ENCODE data around the gene HSPA12A.

GRCh38 chr10:116676633-116677032 lies 65.7 kb downstream of the HSPA12A start:
- TF ChIP-seq POLR2A (IDR thresholded peaks at IDR 0.05; ENCODE audit: low read depth, low read length) (no peak), TAF1 (IDR thresholded peaks at IDR 0.05; ENCODE audit: low read depth, low read length) (no peak), POLR2AphosphoS5 (IDR thresholded peaks at IDR 0.05; ENCODE audit: low read depth, low read length) (no peak), SPI1 (IDR thresholded peaks at IDR 0.05; ENCODE audit: low read depth, low read length) (no peak), POU2F2 (IDR thresholded peaks at IDR 0.05; ENCODE audit: low read depth, low read length) (no peak)
